Liver (tissue), 9 donors: ENCODE measurements around the gene REM1. TPM values are rescaled to one million over a fixed set of nuclear protein-coding genes. Genes with fewer than 3 reads are reported as not detected.
"Not testable (repeated sequence)": the region's sequence is repeated elsewhere in the genome, so short reads cannot be mapped to it uniquely, and the experiment has no call there.

Experiments used
- DNase-seq: peaks from one replicate; pipeline ENCODE4 v3.0.0-alpha.2; 2017; ENCODE audit warnings: low spot score
- H3K27ac ChIP-seq, 2 donors: one replicate each; pipeline ENCODE4 v1.7.0; 2013; ENCODE audit warnings: inconsistent platforms in 2 of 2, low read length in 2 of 2, control low read depth in 1 of 2, low read depth in 1 of 2, mild to moderate bottlenecking in 1 of 2
- H3K27me3 ChIP-seq, 4 donors: one replicate each; pipeline versions ENCODE4 v1.6.1 to v1.7.0; 2013; ENCODE audit warnings: low read length in 3 of 4, inconsistent platforms in 1 of 4, mild to moderate bottlenecking in 1 of 4, moderate library complexity in 1 of 4; ENCODE audit not compliant: control insufficient read depth in 4 of 4, insufficient read depth in 4 of 4
- H3K36me3 ChIP-seq, 4 donors: one replicate each; pipeline versions ENCODE4 v1.6.1 to v1.7.0; 2013; ENCODE audit warnings: low read length in 3 of 4, mild to moderate bottlenecking in 3 of 4, low read depth in 1 of 4, moderate library complexity in 1 of 4; ENCODE audit not compliant: control insufficient read depth in 4 of 4, insufficient read depth in 3 of 4
- H3K4me1 ChIP-seq, 4 donors: one replicate each; pipeline versions ENCODE4 v1.6.1 to v1.7.0; 2013; ENCODE audit warnings: low read length in 3 of 4, mild to moderate bottlenecking in 3 of 4, moderate library complexity in 1 of 4; ENCODE audit not compliant: control insufficient read depth in 4 of 4, insufficient read depth in 4 of 4
- H3K4me3 ChIP-seq, 3 donors: one replicate each; pipeline versions ENCODE4 v1.6.1 to v1.7.0; 2013; ENCODE audit warnings: low read length in 3 of 3, control low read depth in 1 of 3, low read depth in 1 of 3, mild to moderate bottlenecking in 1 of 3
- H3K9ac ChIP-seq, 2 donors: one replicate each; pipeline ENCODE4 v1.7.0; 2013; ENCODE audit warnings: low read length in 2 of 2, mild to moderate bottlenecking in 2 of 2, moderate library complexity in 2 of 2, control low read depth in 1 of 2, low read depth in 1 of 2
- H3K9me3 ChIP-seq, 4 donors: one replicate each; pipeline versions ENCODE4 v1.6.1 to v1.7.0; 2013; ENCODE audit warnings: low read length in 3 of 4; ENCODE audit not compliant: control insufficient read depth in 4 of 4
- CTCF ChIP-seq: fragments of 150-350 bp; IDR thresholded peaks from 2 replicates; pipeline ENCODE4 v1.5.1; 2017; ENCODE audit warnings: improper control_type of control experiment, low read depth, low read length; ENCODE audit not compliant: missing input control
- EGR1 ChIP-seq, 2 donors: IDR thresholded peaks; 2 replicates each; pipeline ENCODE4 v1.6.1; 2016 to 2018; ENCODE audit warnings: antibody characterized with exemption in 2 of 2, low read depth in 2 of 2
- FOXA1 ChIP-seq: IDR thresholded peaks from 2 replicates; pipeline ENCODE4 v1.6.1; 2016; ENCODE audit warnings: antibody characterized with exemption
- FOXA2 ChIP-seq: IDR thresholded peaks from 2 replicates; pipeline ENCODE4 v1.6.1; 2016; ENCODE audit warnings: antibody characterized with exemption
- GABPA ChIP-seq, 2 donors: IDR thresholded peaks in 1 of 2; conservative IDR thresholded peaks in 1 of 2; 2 replicates each; pipeline ENCODE4 v1.6.1; 2016; ENCODE audit warnings: antibody characterized with exemption in 2 of 2, mild to moderate bottlenecking in 1 of 2, moderate library complexity in 1 of 2
- HNF4A ChIP-seq, 2 donors: conservative IDR thresholded peaks; 2 replicates each; pipeline ENCODE4 v1.6.1; 2016; ENCODE audit warnings: antibody characterized with exemption in 2 of 2, mild to moderate bottlenecking in 2 of 2
- HNF4G ChIP-seq: IDR thresholded peaks from 2 replicates; pipeline ENCODE4 v1.6.1; 2016; ENCODE audit warnings: antibody characterized with exemption
- JUND ChIP-seq, 2 donors: IDR thresholded peaks; 2 replicates each; pipeline ENCODE4 v1.6.1; 2016; ENCODE audit warnings: antibody characterized with exemption in 2 of 2
- NR2F2 ChIP-seq: IDR thresholded peaks from 2 replicates; pipeline ENCODE4 v1.6.1; 2016; ENCODE audit warnings: antibody characterized with exemption
- RAD21 ChIP-seq, 2 donors: IDR thresholded peaks; 2 replicates each; pipeline ENCODE4 v1.6.1; 2016; ENCODE audit warnings: antibody characterized with exemption in 2 of 2, mild to moderate bottlenecking in 2 of 2
- RXRA ChIP-seq, 2 donors: IDR thresholded peaks; 2 replicates each; pipeline ENCODE4 v1.6.1; 2017 to 2018; ENCODE audit warnings: antibody characterized with exemption in 2 of 2, mild to moderate bottlenecking in 1 of 2
- SP1 ChIP-seq: IDR thresholded peaks from 2 replicates; pipeline ENCODE4 v1.6.1; 2018; ENCODE audit warnings: antibody characterized with exemption, mild to moderate bottlenecking
- TAF1 ChIP-seq: conservative IDR thresholded peaks from 2 replicates; pipeline ENCODE4 v1.6.1; 2016; ENCODE audit warnings: antibody characterized with exemption, mild to moderate bottlenecking
- YY1 ChIP-seq: IDR thresholded peaks from 2 replicates; pipeline ENCODE4 v1.6.1; 2016; ENCODE audit warnings: antibody characterized with exemption, mild to moderate bottlenecking
- WGBS: extraction: QIAGEN DNeasy Blood & Tissue Kit; methylation state at CpG from one replicate; pipeline ENCODE4 v1.1.7; 2013; 5-methylcytosine and 5-hydroxymethylcytosine counted together
- polyA plus RNA-seq, 2 donors: library from polyadenylated mRNA; stranded (reverse) in 1 of 2; unstranded in 1 of 2; fragments of 200-250 nt in 1 of 2; fragments of >200 nt in 1 of 2; fragmentation: Nextera tagmentation in 1 of 2; extraction: Ambion mirVana in 1 of 2; gene quantifications; one replicate each; pipeline versions ENCODE4 v1.2.1 to v1.2.3, GENCODE V29; 2013 to 2015
- total RNA-seq, 2 donors: library from RNA; depleted of rRNA; stranded (reverse); fragments of >200 nt; gene quantifications; one replicate each; pipeline ENCODE4 v1.2.3, GENCODE V29; 2014
- TF ChIP-seq, protein P1 (sequence below): IDR thresholded peaks from 2 replicates; pipeline ENCODE4 v1.6.1; 2016; ENCODE audit warnings: antibody characterized with exemption
- TF ChIP-seq, protein P2 (sequence below): IDR thresholded peaks from 2 replicates; pipeline ENCODE4 v1.6.1; 2016; ENCODE audit warnings: antibody characterized with exemption
- TF ChIP-seq, protein P3 (sequence below): IDR thresholded peaks from 2 replicates; pipeline ENCODE4 v1.6.1; 2016; ENCODE audit warnings: antibody characterized with exemption, mild to moderate bottlenecking
- TF ChIP-seq, protein P4 (sequence below): IDR thresholded peaks from 2 replicates; pipeline ENCODE4 v1.6.1; 2016; ENCODE audit warnings: antibody characterized with exemption
- donor health status: healthy.
- donor health status: healthy.
- donor health status: healthy.
- donor health status: healthy.
- donor health status: healthy.

Gene REM1
- total and polyA plus RNA-seq, 4 donors, result 0.17 to 0.46 (median 0.21) TPM

DNA sequence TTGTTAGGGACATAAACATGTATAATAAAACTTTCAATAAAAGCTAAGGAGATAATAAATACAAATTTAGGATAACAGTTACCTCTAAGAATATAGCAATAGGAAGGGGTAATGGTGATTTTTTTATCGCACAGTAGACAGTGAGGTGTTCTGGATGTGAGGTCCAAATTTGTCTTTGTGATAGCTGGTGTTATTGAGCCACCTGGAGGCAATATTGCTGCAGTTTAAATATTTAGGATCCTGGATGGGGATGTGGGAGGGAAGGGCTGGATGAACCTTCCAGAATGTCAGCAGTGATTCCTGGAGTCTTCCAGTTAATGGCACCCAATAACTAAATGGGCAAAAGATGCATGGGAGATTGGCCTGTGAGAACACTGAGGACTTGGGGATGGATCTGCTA is 20.7 kb upstream of the REM1 start:
- 87% methylated on average over 1 of the region's 1 CpG for WGBS
- H3K9me3 ChIP-seq, result no peaks in the 10 kb centered on the region
- H3K4me1 ChIP-seq, result no peaks in the 10 kb centered on the region
- TF ChIP-seq, protein P1, sequence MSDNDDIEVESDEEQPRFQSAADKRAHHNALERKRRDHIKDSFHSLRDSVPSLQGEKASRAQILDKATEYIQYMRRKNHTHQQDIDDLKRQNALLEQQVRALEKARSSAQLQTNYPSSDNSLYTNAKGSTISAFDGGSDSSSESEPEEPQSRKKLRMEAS, result no peak
- TF ChIP-seq, protein P2, sequence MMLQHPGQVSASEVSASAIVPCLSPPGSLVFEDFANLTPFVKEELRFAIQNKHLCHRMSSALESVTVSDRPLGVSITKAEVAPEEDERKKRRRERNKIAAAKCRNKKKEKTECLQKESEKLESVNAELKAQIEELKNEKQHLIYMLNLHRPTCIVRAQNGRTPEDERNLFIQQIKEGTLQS, result no peak
- TF ChIP-seq RXRA (IDR thresholded peaks at IDR 0.05) (no peak), NR2F2 (no peak), YY1 (no peak), HNF4G (no peak), GABPA (IDR thresholded peaks at IDR 0.05 in 1 of 2, conservative IDR thresholded peaks at IDR 0.05 in 1 of 2) (no peak), TAF1 (no peak), CTCF (no peak), FOXA2 (no peak), FOXA1 (no peak), SP1 (no peak), JUND (IDR thresholded peaks at IDR 0.05) (no peak), RAD21 (IDR thresholded peaks at IDR 0.05) (no peak), EGR1 (IDR thresholded peaks at IDR 0.05; ENCODE audit: low read depth in 2 of 2) (no peak), HNF4A (conservative IDR thresholded peaks at IDR 0.05) (no peak)
- TF ChIP-seq, protein P3, sequence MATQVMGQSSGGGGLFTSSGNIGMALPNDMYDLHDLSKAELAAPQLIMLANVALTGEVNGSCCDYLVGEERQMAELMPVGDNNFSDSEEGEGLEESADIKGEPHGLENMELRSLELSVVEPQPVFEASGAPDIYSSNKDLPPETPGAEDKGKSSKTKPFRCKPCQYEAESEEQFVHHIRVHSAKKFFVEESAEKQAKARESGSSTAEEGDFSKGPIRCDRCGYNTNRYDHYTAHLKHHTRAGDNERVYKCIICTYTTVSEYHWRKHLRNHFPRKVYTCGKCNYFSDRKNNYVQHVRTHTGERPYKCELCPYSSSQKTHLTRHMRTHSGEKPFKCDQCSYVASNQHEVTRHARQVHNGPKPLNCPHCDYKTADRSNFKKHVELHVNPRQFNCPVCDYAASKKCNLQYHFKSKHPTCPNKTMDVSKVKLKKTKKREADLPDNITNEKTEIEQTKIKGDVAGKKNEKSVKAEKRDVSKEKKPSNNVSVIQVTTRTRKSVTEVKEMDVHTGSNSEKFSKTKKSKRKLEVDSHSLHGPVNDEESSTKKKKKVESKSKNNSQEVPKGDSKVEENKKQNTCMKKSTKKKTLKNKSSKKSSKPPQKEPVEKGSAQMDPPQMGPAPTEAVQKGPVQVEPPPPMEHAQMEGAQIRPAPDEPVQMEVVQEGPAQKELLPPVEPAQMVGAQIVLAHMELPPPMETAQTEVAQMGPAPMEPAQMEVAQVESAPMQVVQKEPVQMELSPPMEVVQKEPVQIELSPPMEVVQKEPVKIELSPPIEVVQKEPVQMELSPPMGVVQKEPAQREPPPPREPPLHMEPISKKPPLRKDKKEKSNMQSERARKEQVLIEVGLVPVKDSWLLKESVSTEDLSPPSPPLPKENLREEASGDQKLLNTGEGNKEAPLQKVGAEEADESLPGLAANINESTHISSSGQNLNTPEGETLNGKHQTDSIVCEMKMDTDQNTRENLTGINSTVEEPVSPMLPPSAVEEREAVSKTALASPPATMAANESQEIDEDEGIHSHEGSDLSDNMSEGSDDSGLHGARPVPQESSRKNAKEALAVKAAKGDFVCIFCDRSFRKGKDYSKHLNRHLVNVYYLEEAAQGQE, result no peak
- TF ChIP-seq, protein P4, sequence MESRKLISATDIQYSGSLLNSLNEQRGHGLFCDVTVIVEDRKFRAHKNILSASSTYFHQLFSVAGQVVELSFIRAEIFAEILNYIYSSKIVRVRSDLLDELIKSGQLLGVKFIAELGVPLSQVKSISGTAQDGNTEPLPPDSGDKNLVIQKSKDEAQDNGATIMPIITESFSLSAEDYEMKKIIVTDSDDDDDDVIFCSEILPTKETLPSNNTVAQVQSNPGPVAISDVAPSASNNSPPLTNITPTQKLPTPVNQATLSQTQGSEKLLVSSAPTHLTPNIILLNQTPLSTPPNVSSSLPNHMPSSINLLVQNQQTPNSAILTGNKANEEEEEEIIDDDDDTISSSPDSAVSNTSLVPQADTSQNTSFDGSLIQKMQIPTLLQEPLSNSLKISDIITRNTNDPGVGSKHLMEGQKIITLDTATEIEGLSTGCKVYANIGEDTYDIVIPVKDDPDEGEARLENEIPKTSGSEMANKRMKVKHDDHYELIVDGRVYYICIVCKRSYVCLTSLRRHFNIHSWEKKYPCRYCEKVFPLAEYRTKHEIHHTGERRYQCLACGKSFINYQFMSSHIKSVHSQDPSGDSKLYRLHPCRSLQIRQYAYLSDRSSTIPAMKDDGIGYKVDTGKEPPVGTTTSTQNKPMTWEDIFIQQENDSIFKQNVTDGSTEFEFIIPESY, result no peak
- DNase-seq, result no peak
- H3K36me3 ChIP-seq, result no peaks in the 10 kb centered on the region
- H3K9ac ChIP-seq, result no peak overlapping the region
- peaks cover 0 to 2% (median 0%) of the 10 kb centered on the region in 4 donors for H3K27me3 ChIP-seq
- no peak overlapping the region for H3K27ac ChIP-seq
- H3K4me3 ChIP-seq, result no peak overlapping the region

- H3K4me3 ChIP-seq, H3K36me3 ChIP-seq, DNase-seq, H3K4me1 ChIP-seq, H3K27ac ChIP-seq, H3K9me3 ChIP-seq, H3K9ac ChIP-seq, H3K27me3 ChIP-seq: not testable (repeated sequence)
- WGBS, result 95% methylated on average over 28 of the region's 33 CpGs
Measured at GRCh38 chr20:31470946-31471345, 4.1 kb upstream of the REM1 start.
